HG03342 (cell line): Measurements from ENCODE around the gene RASL10B.

Source experiments
- ATAC-seq: cut with Tn5 transposase; IDR thresholded peaks from one replicate; pipeline ENCODE4 v1.9.1; 2021; ENCODE audit warnings: mild to moderate bottlenecking, moderate library complexity; ENCODE audit not compliant: unreplicated experiment

RASL10B gene

DNA sequence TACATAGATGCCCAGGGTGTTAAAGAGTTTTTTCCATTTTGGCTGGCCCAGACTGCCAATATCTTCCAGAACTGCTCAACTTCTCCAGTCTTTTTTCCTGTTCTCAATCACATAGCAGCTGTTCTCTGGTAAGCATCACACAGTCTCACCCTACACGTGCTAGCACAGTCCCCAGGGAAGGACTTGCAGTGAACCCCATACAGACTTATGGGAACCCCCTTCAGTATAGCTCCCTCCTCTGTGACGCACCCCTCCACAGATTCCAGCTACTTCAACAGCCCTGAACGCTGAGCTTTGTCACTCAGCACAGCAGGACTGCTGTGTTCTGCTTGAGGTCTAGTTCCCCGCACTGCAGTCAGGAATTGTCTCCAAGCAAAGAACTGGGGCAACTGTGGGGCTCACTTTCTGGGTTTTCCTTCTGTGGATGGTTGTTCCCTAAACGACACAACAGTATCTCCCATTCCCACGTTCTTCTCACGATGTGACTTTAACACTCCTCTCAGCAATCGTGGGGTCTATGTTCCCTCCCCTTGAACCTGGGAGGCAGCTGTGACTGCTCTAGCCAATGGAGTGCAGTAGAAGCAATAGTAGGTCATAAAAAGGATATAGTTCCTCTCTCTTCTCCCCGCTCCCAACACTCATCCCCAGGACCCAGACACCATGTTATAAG lies 60.4 kb downstream of the RASL10B start:
- no peak for ATAC-seq
